HCT116 (cell line): ENCODE data around the gene CDK14.

Source experiments
- CEBPB ChIP-seq: IDR thresholded peaks from 2 replicates; pipeline ENCODE4 v1.6.1; 2012; ENCODE audit warnings: low read depth
- EZH2 ChIP-seq: fragments of 200-600 bp; sonication (generic); IDR thresholded peaks from 2 replicates; pipeline ENCODE4 v1.6.1; 2017; ENCODE audit warnings: antibody characterized with exemption, mixed run types
- JUND ChIP-seq: IDR thresholded peaks from 2 replicates; pipeline ENCODE4 v1.6.1; 2012
- MAX ChIP-seq: IDR thresholded peaks from 2 replicates; pipeline ENCODE4 v1.6.1; 2012
- POLR2A ChIP-seq: IDR thresholded peaks from 2 replicates; pipeline ENCODE4 v1.7.0; 2011; ENCODE audit warnings: borderline replicate concordance; ENCODE audit not compliant: insufficient read depth, insufficient read length; ENCODE audit errors: extremely low read depth
- POLR2AphosphoS5 ChIP-seq: IDR thresholded peaks from 2 replicates; pipeline ENCODE4 v1.6.1; 2011; ENCODE audit warnings: mild to moderate bottlenecking, low read depth, low read length, moderate library complexity
- RAD21 ChIP-seq: IDR thresholded peaks from 2 replicates; pipeline ENCODE4 v1.6.1; 2012; ENCODE audit warnings: low read depth, mild to moderate bottlenecking
- REST ChIP-seq: IDR thresholded peaks from 2 replicates; pipeline ENCODE4 v1.6.1; 2012; ENCODE audit warnings: low read depth
- SIN3A ChIP-seq: IDR thresholded peaks from 2 replicates; pipeline ENCODE4 v1.6.1; 2012; ENCODE audit warnings: low read depth
- ZBTB33 ChIP-seq: IDR thresholded peaks from 2 replicates; pipeline ENCODE4 v1.6.1; 2011; ENCODE audit warnings: mild to moderate bottlenecking, low read length, moderate library complexity; ENCODE audit not compliant: insufficient replicate concordance; ENCODE audit errors: extremely low read depth
- TF ChIP-seq, protein P1 (sequence below), 3 experiments: fragments of 200-600 bp in 1 of 3; sonication (generic) in 1 of 3; IDR thresholded peaks in 2 of 3; conservative IDR thresholded peaks in 1 of 3; 2 replicates each; pipeline ENCODE4 v1.5.1; 2012 to 2017; ENCODE audit warnings: low read depth in 2 of 3, low read length in 2 of 3, antibody characterized with exemption in 1 of 3, borderline replicate concordance in 1 of 3, control low read depth in 1 of 3, mild to moderate bottlenecking in 1 of 3, mixed read lengths in 1 of 3, mixed run types in 1 of 3, moderate library complexity in 1 of 3; ENCODE audit not compliant: insufficient read depth in 1 of 3

DNA sequence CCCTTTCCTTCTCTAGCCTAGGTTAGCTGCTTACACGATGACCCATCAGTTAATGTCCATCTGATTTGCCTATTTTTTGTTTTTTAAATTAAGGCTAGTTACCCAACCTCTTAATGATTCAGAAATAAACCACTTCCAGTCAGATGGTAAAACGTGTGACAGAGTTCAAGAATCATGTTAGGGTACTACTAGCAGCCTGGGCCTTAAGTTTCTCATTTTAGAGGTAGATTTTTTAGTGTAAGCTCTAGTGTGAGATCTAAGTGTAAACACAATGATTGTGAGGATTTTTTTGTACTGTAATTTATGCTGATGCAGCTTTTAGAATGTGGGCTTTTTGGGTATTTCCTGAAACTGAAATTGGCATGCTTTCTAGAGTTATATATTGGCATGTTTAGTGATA is 130.0 kb downstream of the CDK14 start:
- TF ChIP-seq, protein P1, sequence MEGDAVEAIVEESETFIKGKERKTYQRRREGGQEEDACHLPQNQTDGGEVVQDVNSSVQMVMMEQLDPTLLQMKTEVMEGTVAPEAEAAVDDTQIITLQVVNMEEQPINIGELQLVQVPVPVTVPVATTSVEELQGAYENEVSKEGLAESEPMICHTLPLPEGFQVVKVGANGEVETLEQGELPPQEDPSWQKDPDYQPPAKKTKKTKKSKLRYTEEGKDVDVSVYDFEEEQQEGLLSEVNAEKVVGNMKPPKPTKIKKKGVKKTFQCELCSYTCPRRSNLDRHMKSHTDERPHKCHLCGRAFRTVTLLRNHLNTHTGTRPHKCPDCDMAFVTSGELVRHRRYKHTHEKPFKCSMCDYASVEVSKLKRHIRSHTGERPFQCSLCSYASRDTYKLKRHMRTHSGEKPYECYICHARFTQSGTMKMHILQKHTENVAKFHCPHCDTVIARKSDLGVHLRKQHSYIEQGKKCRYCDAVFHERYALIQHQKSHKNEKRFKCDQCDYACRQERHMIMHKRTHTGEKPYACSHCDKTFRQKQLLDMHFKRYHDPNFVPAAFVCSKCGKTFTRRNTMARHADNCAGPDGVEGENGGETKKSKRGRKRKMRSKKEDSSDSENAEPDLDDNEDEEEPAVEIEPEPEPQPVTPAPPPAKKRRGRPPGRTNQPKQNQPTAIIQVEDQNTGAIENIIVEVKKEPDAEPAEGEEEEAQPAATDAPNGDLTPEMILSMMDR (IDR thresholded peaks at IDR 0.05 in 2 of 3, conservative IDR thresholded peaks at IDR 0.05 in 1 of 3; ENCODE audit: borderline replicate concordance in 1 of 3, insufficient read depth in 1 of 3, low read depth in 2 of 3, low read length in 2 of 3) = no peak
- TF ChIP-seq POLR2AphosphoS5 = no peak
- TF ChIP-seq REST = no peak
- no peak for TF ChIP-seq RAD21
- no peak for TF ChIP-seq SIN3A
- no peak for TF ChIP-seq POLR2A
- TF ChIP-seq ZBTB33 = no peak
- no peak for TF ChIP-seq JUND
- TF ChIP-seq EZH2 = no peak
- TF ChIP-seq MAX = no peak
- TF ChIP-seq CEBPB = no peak
